ENCODE results near the gene SLU7. TPM values are rescaled to one million over a fixed set of nuclear protein-coding genes. Genes with fewer than 3 reads are reported as not detected.

Gene SLU7
- total RNA-seq, 4 donors from 2014 or later, result 43.5 to 82.0 (median 69.5) TPM

GRCh38 chr5:160376416-160376815 is 42.5 kb downstream of the SLU7 start:
- Histone ChIP-seq H3K27me3 (no peaks in the 10 kb centered on the region), H3K4me3 (no peak overlapping the region), H3K9me3 (no peaks in the 10 kb centered on the region), H3K36me3 (no peaks in the 10 kb centered on the region), H3K4me1 (peaks cover 0 to 11% (median 4%) of the 10 kb centered on the region in 4 donors), H3K27ac (replicated peaks in 1 of 4) (no peak overlapping the region)
- no peak for TF ChIP-seq POLR2AphosphoS5 (IDR thresholded peaks at IDR 0.05)
- TF ChIP-seq EP300 (IDR thresholded peaks at IDR 0.05), result no peak
- TF ChIP-seq POLR2A (IDR thresholded peaks at IDR 0.05; ENCODE audit: low read depth), result no peak
- intact Hi-C loops (cut with DNase I), result no loop called here
- DNase-seq (ENCODE audit: extremely low spot score), result no peak

- H3K4me3 ChIP-seq, result no peak overlapping the region
- H3K36me3 ChIP-seq, result no peaks in the 10 kb centered on the region
- intact Hi-C loops (cut with DNase I), result no loop called here
- peaks cover 3 to 13% (median 6%) of the 10 kb centered on the region in 4 donors for H3K4me1 ChIP-seq
- no peaks in the 10 kb centered on the region for H3K9me3 ChIP-seq
- WGBS, result 53% methylated on average over 2 of the region's 2 CpGs
- H3K27ac ChIP-seq (replicated peaks in 1 of 4), result no peak overlapping the region
- H3K27me3 ChIP-seq, result no peaks in the 10 kb centered on the region
- no peak for TF ChIP-seq POLR2A (IDR thresholded peaks at IDR 0.05; ENCODE audit: low read depth)
- TF ChIP-seq POLR2AphosphoS5 (IDR thresholded peaks at IDR 0.05), result no peak
- TF ChIP-seq, protein P1, sequence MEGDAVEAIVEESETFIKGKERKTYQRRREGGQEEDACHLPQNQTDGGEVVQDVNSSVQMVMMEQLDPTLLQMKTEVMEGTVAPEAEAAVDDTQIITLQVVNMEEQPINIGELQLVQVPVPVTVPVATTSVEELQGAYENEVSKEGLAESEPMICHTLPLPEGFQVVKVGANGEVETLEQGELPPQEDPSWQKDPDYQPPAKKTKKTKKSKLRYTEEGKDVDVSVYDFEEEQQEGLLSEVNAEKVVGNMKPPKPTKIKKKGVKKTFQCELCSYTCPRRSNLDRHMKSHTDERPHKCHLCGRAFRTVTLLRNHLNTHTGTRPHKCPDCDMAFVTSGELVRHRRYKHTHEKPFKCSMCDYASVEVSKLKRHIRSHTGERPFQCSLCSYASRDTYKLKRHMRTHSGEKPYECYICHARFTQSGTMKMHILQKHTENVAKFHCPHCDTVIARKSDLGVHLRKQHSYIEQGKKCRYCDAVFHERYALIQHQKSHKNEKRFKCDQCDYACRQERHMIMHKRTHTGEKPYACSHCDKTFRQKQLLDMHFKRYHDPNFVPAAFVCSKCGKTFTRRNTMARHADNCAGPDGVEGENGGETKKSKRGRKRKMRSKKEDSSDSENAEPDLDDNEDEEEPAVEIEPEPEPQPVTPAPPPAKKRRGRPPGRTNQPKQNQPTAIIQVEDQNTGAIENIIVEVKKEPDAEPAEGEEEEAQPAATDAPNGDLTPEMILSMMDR (IDR thresholded peaks at IDR 0.05), result no peak
- TF ChIP-seq EP300 (IDR thresholded peaks at IDR 0.05), result no peak
- DNase-seq (ENCODE audit: extremely low spot score), result peak; percentile 74
Observed at GRCh38 chr5:160375701-160376100, 43.2 kb downstream of the SLU7 start.

DNA sequence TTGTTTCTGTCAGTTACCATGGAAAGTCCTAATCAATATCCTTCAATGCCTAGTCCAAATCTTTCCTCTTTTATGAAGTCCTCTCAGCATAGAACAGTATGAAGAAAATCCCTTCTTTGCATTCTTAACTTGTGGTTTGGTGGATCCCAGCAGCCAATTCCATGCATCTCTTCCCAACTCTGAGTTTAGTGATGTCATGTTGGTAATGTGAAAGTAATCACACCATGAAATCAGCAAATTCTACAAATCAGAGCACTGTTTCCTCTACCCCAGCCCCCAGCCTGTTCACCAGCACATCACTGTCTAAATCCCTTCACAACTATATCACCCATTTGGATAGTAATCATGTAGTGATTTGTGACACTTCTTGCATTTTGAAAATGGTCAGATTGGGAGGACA is 43.7 kb downstream of the SLU7 start:
- Histone ChIP-seq H3K36me3 (no peaks in the 10 kb centered on the region), H3K4me3 (no peak overlapping the region), H3K4me1 (peaks cover 6 to 16% (median 12%) of the 10 kb centered on the region in 4 donors), H3K27me3 (no peaks in the 10 kb centered on the region), H3K9me3 (no peaks in the 10 kb centered on the region), H3K27ac (replicated peaks in 1 of 4) (no peak overlapping the region)
- DNase-seq (ENCODE audit: extremely low spot score), result no peak
- intact Hi-C loops (cut with DNase I), result no loop called here
- TF ChIP-seq POLR2A (IDR thresholded peaks at IDR 0.05; ENCODE audit: low read depth) (no peak), EP300 (IDR thresholded peaks at IDR 0.05) (no peak), POLR2AphosphoS5 (IDR thresholded peaks at IDR 0.05) (no peak)
- TF ChIP-seq, protein P1 (IDR thresholded peaks at IDR 0.05), result no peak

DNA sequence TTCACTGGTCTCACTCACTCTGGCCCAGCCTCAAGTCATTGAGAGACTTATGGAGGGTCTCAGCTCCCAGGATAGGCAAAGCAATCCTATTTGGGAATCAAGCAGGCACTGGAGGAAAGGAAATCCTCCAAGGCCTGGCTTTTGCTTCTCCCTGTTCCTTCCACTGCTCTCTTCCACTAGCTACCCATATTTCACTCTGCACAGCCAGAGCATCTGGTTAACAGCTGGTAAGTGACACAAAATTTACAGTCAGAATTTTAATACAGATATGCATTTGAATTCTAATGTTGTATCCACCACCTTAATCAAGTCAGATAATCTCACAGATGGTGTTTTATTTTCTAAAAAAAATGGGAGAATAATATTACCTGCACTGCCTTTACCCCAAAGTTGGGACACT is 47.6 kb downstream of the SLU7 start:
- intact Hi-C loops (cut with DNase I), result no loop called here
- Histone ChIP-seq H3K4me3 (no peak overlapping the region), H3K27ac (replicated peaks in 1 of 4) (no peak overlapping the region), H3K27me3 (no peaks in the 10 kb centered on the region), H3K9me3 (no peaks in the 10 kb centered on the region), H3K36me3 (no peaks in the 10 kb centered on the region), H3K4me1 (peaks cover 5 to 24% (median 11%) of the 10 kb centered on the region in 4 donors)
- TF ChIP-seq POLR2AphosphoS5 (IDR thresholded peaks at IDR 0.05) (no peak), POLR2A (IDR thresholded peaks at IDR 0.05; ENCODE audit: low read depth) (no peak), EP300 (IDR thresholded peaks at IDR 0.05) (no peak)
- TF ChIP-seq, protein P1 (IDR thresholded peaks at IDR 0.05), result no peak
- no peak for DNase-seq (ENCODE audit: extremely low spot score)

GRCh38 chr5:160370713-160371034 is 48.2 kb downstream of the SLU7 start:
- Histone ChIP-seq H3K9me3 (no peaks in the 10 kb centered on the region), H3K27ac (replicated peaks in 1 of 4) (peak overlapping the region; percentile 76 to 83 (median 78)), H3K36me3 (no peaks in the 10 kb centered on the region), H3K4me1 (peaks cover 5 to 24% (median 11%) of the 10 kb centered on the region in 4 donors), H3K27me3 (no peaks in the 10 kb centered on the region), H3K4me3 (peak overlapping the region; percentile 75 to 86 (median 78))
- no peak for TF ChIP-seq POLR2AphosphoS5 (IDR thresholded peaks at IDR 0.05)
- TF ChIP-seq EP300 (IDR thresholded peaks at IDR 0.05), result no peak
- no peak for TF ChIP-seq POLR2A (IDR thresholded peaks at IDR 0.05; ENCODE audit: low read depth)
- TF ChIP-seq, protein P1 (IDR thresholded peaks at IDR 0.05), result no peak
- 42% methylated on average over 10 of the region's 12 CpGs for WGBS
- no peak for DNase-seq (ENCODE audit: extremely low spot score)
- intact Hi-C loops (cut with DNase I), result no loop called here
